A549 (cell line): ENCODE results near the gene HBQ1. TPM values are rescaled to one million over a fixed set of nuclear protein-coding genes. Genes with fewer than 3 reads are reported as not detected.

Experiments
- ATAC-seq, 2 experiments: fragments of 200-7000 bp in 1 of 2; fragments of >200 bp in 1 of 2; cut with Nextera tagmentation in 1 of 2; cut with Tn5 transposase in 1 of 2; 3 replicates each; pipeline versions ENCODE4 v1.8.0 to v1.9.1; 2018 to 2020; ENCODE audit warnings: mild to moderate bottlenecking in 1 of 2, moderate library complexity in 1 of 2
- CTCF ChIA-PET: fragments of 300-600 bp; sonication (Branson Sonifier 250); formaldehyde crosslinking; extraction: SDS; loops from one replicate; lab custom pipeline; 2021; ENCODE audit warnings: antibody characterized with exemption, inconsistent platforms; lab: Yijun Ruan, JAX
- POLR2A ChIA-PET: fragments of 350-600 bp; formaldehyde crosslinking; extraction: SDS; loops from one replicate; lab custom pipeline; 2021; ENCODE audit warnings: antibody characterized with exemption, inconsistent platforms; lab: Yijun Ruan, JAX
- DNase-seq, 2 experiments: peaks; one replicate each; pipeline versions ENCODE4 v3.0.0 to v3.0.0-alpha.2; 2011 to 2016; ENCODE audit warnings: low read depth in 1 of 2, low spot score in 1 of 2
- FAIRE-seq: peaks from 2 replicates; lab custom pipeline; 2011; peaks lifted over from hg19 to GRCh38; lab: Jason Lieb, UNC
- H3K27ac ChIP-seq, 2 experiments: fragments of >200 bp; sonication (Bioruptor Twin); formaldehyde crosslinking; 3 replicates each; pipeline ENCODE4 v1.5.1; 2016 to 2017
- H3K4me1 ChIP-seq: fragments of >200 bp; sonication (Bioruptor Twin); formaldehyde crosslinking; 3 replicates; pipeline ENCODE4 v1.6.1; 2016
- H3K4me2 ChIP-seq: fragments of >200 bp; sonication (Bioruptor Twin); formaldehyde crosslinking; 3 replicates; pipeline ENCODE4 v1.6.1; 2016
- H3K4me3 ChIP-seq: fragments of >200 bp; sonication (Bioruptor Twin); formaldehyde crosslinking; 3 replicates; pipeline ENCODE4 v1.5.1; 2016
- H3K9me3 ChIP-seq: fragments of >200 bp; sonication (Bioruptor Twin); formaldehyde crosslinking; 3 replicates; pipeline ENCODE4 v1.6.1; 2016
- BHLHE40 ChIP-seq: IDR thresholded peaks from 2 replicates; pipeline ENCODE4 v1.6.1; 2012; ENCODE audit warnings: low read depth, low read length, inconsistent platforms
- CBX2 ChIP-seq: fragments of 200-600 bp; sonication (generic); IDR thresholded peaks from 2 replicates; pipeline ENCODE4 v1.6.1; 2016; ENCODE audit warnings: low read depth, mild to moderate bottlenecking, borderline replicate concordance
- CEBPB ChIP-seq, 2 experiments: fragments of >200 bp in 1 of 2; sonication (Bioruptor Twin) in 1 of 2; formaldehyde crosslinking in 1 of 2; IDR thresholded peaks; 2 replicates each; pipeline ENCODE4 v1.6.1; 2012 to 2016
- CHD2 ChIP-seq: fragments of 150-350 bp; IDR thresholded peaks from 2 replicates; pipeline ENCODE4 v1.6.1; 2014; ENCODE audit warnings: low read length; ENCODE audit not compliant: partially characterized antibody
- EHMT2 ChIP-seq: fragments of 200-600 bp; sonication (generic); IDR thresholded peaks from 2 replicates; pipeline ENCODE4 v1.6.1; 2016; ENCODE audit warnings: antibody characterized with exemption, low read depth, mild to moderate bottlenecking, moderate library complexity
- HDAC2 ChIP-seq: fragments of 200-600 bp; sonication (generic); IDR thresholded peaks from 2 replicates; pipeline ENCODE4 v1.6.1; 2016
- HOXB13 ChIP-seq: fragments of 250-450 bp; sonication (Bioruptor Pico); IDR thresholded peaks from 2 replicates; pipeline ENCODE4 v1.5.0; 2020; ENCODE audit warnings: low read depth, mild to moderate bottlenecking, moderate library complexity
- JUN ChIP-seq, 2 experiments: fragments of >200 bp; sonication (Bioruptor Twin); formaldehyde crosslinking; IDR thresholded peaks; 2 replicates in 1 of 2; 3 replicates in 1 of 2; pipeline ENCODE4 v1.6.1; 2016 to 2017
- MAZ ChIP-seq: fragments of 150-350 bp; IDR thresholded peaks from 2 replicates; pipeline ENCODE4 v1.6.1; 2014; ENCODE audit warnings: antibody characterized with exemption, low read depth, low read length, borderline replicate concordance
- PHF8 ChIP-seq: fragments of 200-600 bp; sonication (generic); IDR thresholded peaks from 2 replicates; pipeline ENCODE4 v1.6.1; 2016; ENCODE audit warnings: low read depth, mild to moderate bottlenecking, antibody characterized with exemption, moderate library complexity, borderline replicate concordance
- POLR2A ChIP-seq: IDR thresholded peaks from 2 replicates; pipeline ENCODE4 v1.6.1; 2012; ENCODE audit warnings: mild to moderate bottlenecking, low read length
- RAD21 ChIP-seq, 2 experiments: fragments of >200 bp in 1 of 2; sonication (Bioruptor Twin) in 1 of 2; formaldehyde crosslinking in 1 of 2; IDR thresholded peaks in 1 of 2; conservative IDR thresholded peaks in 1 of 2; 2 replicates in 1 of 2; 3 replicates in 1 of 2; pipeline ENCODE4 v1.6.1; 2012 to 2018; ENCODE audit warnings: inconsistent platforms in 1 of 2
- RFX5 ChIP-seq: fragments of 450-650 bp; IDR thresholded peaks from 2 replicates; pipeline ENCODE4 v1.7.1; 2014; ENCODE audit warnings: antibody characterized with exemption, mild to moderate bottlenecking, moderate library complexity
- SMC3 ChIP-seq: fragments of >200 bp; sonication (Bioruptor Twin); formaldehyde crosslinking; IDR thresholded peaks from 3 replicates; pipeline ENCODE4 v1.6.1; 2018; ENCODE audit warnings: inconsistent platforms
- TFCP2L1 ChIP-seq: fragments of 250-450 bp; sonication (Bioruptor Pico); IDR thresholded peaks from 2 replicates; pipeline ENCODE4 v1.5.0; 2021; ENCODE audit warnings: mild to moderate bottlenecking
- WGBS: methylation state at CpG from one replicate; pipeline ENCODE4 v1.1.6; 2017; ENCODE audit errors: missing lambda C conversion rate; 5-methylcytosine and 5-hydroxymethylcytosine counted together
- polyA plus RNA-seq, 4 experiments: library from polyadenylated mRNA; depleted of rRNA in 3 of 4; stranded (reverse); fragments of >200 nt; fragmentation: RNase III in 1 of 4; extraction: RNeasy Plus Mini Kit Qiagen cat#74134 plus additional on column Dnase treatment in 1 of 4; gene quantifications; 2 replicates in 3 of 4; 3 replicates in 1 of 4; pipeline ENCODE4 v1.2.3, GENCODE V29; 2011 to 2017
- TF ChIP-seq, protein P1 (sequence below): IDR thresholded peaks from 2 replicates; pipeline ENCODE4 v1.6.1; 2012
- TF ChIP-seq, protein P2 (sequence below): fragments of 250-450 bp; sonication (Bioruptor Pico); IDR thresholded peaks from 2 replicates; pipeline ENCODE4 v1.5.0; 2021; ENCODE audit warnings: mild to moderate bottlenecking, moderate library complexity, borderline replicate concordance
- TF ChIP-seq, protein P3 (sequence below): fragments of 450-650 bp; IDR thresholded peaks from 2 replicates; pipeline ENCODE4 v1.6.1; 2014; ENCODE audit warnings: antibody characterized with exemption
- TF ChIP-seq, protein P4 (sequence below): fragments of >200 bp; sonication (Bioruptor Twin); formaldehyde crosslinking; IDR thresholded peaks from 3 replicates; pipeline ENCODE4 v1.5.1; 2016
- TF ChIP-seq, protein P5 (sequence below): fragments of 250-450 bp; sonication (Bioruptor Pico); IDR thresholded peaks from 2 replicates; pipeline ENCODE4 v1.5.0; 2020; ENCODE audit warnings: low read depth, mild to moderate bottlenecking, moderate library complexity
- TF ChIP-seq, protein P6 (sequence below): fragments of 200-600 bp; sonication (generic); IDR thresholded peaks from 2 replicates; pipeline ENCODE4 v1.6.1; 2016; ENCODE audit warnings: antibody characterized with exemption, mild to moderate bottlenecking, moderate library complexity

Gene HBQ1
- polyA plus RNA-seq, 2 of the 4 experiments (the other 2 are of a cell fraction), result 2.0 to 2.8 TPM

DNA sequence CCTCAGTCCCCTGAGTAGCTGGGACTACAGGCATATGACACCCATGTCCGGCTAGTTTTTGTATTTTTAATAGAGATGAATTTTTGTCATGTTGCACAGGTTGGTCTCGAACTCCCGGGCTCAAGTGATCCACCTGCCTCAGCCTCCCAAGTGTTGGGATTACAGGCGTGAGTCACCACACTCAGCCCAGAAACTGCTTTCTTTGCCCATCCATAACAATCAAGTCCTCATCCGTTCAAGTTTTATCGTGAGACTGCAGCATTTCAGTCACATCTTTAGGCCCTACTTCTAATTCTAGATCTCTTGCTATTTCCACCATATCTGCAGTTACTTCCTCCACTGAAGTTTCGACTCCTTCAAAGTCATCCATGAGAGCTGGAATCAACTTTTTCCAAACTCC lies 48.1 kb upstream of the HBQ1 start (continued):
- TF ChIP-seq, protein P1, sequence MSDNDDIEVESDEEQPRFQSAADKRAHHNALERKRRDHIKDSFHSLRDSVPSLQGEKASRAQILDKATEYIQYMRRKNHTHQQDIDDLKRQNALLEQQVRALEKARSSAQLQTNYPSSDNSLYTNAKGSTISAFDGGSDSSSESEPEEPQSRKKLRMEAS, result no peak
- TF ChIP-seq CBX2, result no peak

DNA sequence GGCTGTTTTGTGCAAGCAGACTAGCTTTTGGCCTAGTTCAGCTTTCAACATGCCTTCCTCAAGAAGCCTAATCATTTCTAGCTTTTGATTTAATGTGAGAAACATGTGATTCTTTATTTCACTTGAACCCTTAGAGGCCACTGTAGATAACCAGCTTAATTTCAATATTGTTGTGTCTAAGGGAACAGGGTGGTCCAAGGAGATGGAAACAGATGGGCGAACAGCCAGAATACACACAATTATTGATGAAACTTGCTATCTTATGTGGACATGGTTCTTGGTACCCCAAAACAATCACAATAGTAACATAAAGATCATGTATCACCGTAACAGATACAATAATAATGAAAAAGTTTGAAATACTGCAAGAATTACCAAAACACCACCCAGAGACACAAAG lies 46.5 kb upstream of the HBQ1 start:
- Histone ChIP-seq H3K4me3 (no peak overlapping the region), H3K4me2 (no peak overlapping the region), H3K27ac (no peak overlapping the region), H3K4me1 (0 out of 3 replicates have a peak, but pooled peaks cover 4% of the 10 kb centered on the region), H3K9me3 (no peaks in the 10 kb centered on the region)
- no peak for ATAC-seq
- no peak for FAIRE-seq
- POLR2A ChIA-PET, result no interaction called here
- CTCF ChIA-PET, result interaction anchor here (1.3 to 4.1 kb wide), 8 partner anchors 9 to 228 kb away, joined by 3 to 17 read pairs (median 12); partner anchors contain the start of gene HBQ1
- WGBS, result 95% methylated on average over 2 of the region's 2 CpGs
- DNase-seq, result no peak
- no peak for TF ChIP-seq RFX5
- no peak for TF ChIP-seq TFCP2L1 (CRISPR knock-in tag)
- no peak for TF ChIP-seq PHF8
- TF ChIP-seq JUN (IDR thresholded peaks at IDR 0.05), result no peak
- no peak for TF ChIP-seq CHD2
- TF ChIP-seq MAZ, result no peak
- TF ChIP-seq RAD21 (conservative IDR thresholded peaks at IDR 0.05 in 1 of 2, IDR thresholded peaks at IDR 0.05 in 1 of 2), result no peak
- no peak for TF ChIP-seq EHMT2
- TF ChIP-seq, protein P2, sequence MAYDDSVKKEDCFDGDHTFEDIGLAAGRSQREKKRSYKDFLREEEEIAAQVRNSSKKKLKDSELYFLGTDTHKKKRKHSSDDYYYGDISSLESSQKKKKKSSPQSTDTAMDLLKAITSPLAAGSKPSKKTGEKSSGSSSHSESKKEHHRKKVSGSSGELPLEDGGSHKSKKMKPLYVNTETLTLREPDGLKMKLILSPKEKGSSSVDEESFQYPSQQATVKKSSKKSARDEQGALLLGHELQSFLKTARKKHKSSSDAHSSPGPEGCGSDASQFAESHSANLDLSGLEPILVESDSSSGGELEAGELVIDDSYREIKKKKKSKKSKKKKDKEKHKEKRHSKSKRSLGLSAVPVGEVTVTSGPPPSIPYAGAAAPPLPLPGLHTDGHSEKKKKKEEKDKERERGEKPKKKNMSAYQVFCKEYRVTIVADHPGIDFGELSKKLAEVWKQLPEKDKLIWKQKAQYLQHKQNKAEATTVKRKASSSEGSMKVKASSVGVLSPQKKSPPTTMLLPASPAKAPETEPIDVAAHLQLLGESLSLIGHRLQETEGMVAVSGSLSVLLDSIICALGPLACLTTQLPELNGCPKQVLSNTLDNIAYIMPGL, result no peak
- no peak for TF ChIP-seq HDAC2
- TF ChIP-seq, protein P1, result no peak
- TF ChIP-seq BHLHE40, result no peak
- TF ChIP-seq, protein P3, sequence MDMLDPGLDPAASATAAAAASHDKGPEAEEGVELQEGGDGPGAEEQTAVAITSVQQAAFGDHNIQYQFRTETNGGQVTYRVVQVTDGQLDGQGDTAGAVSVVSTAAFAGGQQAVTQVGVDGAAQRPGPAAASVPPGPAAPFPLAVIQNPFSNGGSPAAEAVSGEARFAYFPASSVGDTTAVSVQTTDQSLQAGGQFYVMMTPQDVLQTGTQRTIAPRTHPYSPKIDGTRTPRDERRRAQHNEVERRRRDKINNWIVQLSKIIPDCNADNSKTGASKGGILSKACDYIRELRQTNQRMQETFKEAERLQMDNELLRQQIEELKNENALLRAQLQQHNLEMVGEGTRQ, result no peak
- no peak for TF ChIP-seq CEBPB (IDR thresholded peaks at IDR 0.05)
- TF ChIP-seq HOXB13 (CRISPR knock-in tag), result no peak
- TF ChIP-seq SMC3, result no peak
- TF ChIP-seq, protein P4, sequence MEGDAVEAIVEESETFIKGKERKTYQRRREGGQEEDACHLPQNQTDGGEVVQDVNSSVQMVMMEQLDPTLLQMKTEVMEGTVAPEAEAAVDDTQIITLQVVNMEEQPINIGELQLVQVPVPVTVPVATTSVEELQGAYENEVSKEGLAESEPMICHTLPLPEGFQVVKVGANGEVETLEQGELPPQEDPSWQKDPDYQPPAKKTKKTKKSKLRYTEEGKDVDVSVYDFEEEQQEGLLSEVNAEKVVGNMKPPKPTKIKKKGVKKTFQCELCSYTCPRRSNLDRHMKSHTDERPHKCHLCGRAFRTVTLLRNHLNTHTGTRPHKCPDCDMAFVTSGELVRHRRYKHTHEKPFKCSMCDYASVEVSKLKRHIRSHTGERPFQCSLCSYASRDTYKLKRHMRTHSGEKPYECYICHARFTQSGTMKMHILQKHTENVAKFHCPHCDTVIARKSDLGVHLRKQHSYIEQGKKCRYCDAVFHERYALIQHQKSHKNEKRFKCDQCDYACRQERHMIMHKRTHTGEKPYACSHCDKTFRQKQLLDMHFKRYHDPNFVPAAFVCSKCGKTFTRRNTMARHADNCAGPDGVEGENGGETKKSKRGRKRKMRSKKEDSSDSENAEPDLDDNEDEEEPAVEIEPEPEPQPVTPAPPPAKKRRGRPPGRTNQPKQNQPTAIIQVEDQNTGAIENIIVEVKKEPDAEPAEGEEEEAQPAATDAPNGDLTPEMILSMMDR, result no peak
- TF ChIP-seq, all 56 proteins: peak for 0

DNA sequence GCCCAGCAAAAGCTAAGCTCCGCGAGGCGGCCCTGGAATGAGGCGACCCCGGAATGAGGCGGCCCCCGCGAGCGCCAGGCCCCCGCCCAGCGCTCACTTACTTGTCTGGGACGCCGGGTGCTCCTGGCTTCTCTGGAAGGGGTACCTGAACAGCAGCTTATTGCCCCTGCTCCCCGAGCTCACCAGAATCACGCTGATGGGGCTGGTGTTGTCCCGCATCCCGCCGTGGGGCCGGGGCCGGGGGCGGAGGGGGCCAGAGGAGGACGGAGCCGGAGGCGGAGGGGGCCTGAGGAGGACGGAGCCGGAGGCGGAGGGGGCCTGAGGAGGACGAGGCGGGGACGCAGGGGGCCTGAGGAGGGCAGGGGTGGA lies 42.2 kb upstream of the HBQ1 start:
- CTCF ChIA-PET, result interaction anchor here (1.0 to 1.6 kb wide), 3 partner anchors 13 to 20 kb away, joined by 3 to 9 read pairs (median 4); no protein-coding TSS in a partner anchor
- POLR2A ChIA-PET, result interaction anchor here (0.8 kb wide), 1 partner anchor 21 kb away, joined by 3 read pairs; no protein-coding TSS in a partner anchor
- peak in 1 of 2 experiments; percentile 47 for DNase-seq

More for the DNA sequence above, 42.2 kb upstream of the HBQ1 start:
- Histone ChIP-seq H3K4me3 (peak overlapping the region; percentile 88), H3K9me3 (no peaks in the 10 kb centered on the region), H3K27ac (peak overlapping the region; percentile 88 to 93), H3K4me2 (peak overlapping the region; percentile 76), H3K4me1 (0 out of 3 replicates have a peak, but pooled peaks cover 4% of the 10 kb centered on the region)
- FAIRE-seq (no peak), ATAC-seq (peak; percentile 67 to 75; a peak in 5 of 6 replicates)
- 0% methylated on average over 11 of the region's 30 CpGs for WGBS
- TF ChIP-seq POLR2A, result no peak
- TF ChIP-seq, protein P5, sequence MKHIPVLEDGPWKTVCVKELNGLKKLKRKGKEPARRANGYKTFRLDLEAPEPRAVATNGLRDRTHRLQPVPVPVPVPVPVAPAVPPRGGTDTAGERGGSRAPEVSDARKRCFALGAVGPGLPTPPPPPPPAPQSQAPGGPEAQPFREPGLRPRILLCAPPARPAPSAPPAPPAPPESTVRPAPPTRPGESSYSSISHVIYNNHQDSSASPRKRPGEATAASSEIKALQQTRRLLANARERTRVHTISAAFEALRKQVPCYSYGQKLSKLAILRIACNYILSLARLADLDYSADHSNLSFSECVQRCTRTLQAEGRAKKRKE (CRISPR knock-in tag), result no peak
- TF ChIP-seq, protein P6, sequence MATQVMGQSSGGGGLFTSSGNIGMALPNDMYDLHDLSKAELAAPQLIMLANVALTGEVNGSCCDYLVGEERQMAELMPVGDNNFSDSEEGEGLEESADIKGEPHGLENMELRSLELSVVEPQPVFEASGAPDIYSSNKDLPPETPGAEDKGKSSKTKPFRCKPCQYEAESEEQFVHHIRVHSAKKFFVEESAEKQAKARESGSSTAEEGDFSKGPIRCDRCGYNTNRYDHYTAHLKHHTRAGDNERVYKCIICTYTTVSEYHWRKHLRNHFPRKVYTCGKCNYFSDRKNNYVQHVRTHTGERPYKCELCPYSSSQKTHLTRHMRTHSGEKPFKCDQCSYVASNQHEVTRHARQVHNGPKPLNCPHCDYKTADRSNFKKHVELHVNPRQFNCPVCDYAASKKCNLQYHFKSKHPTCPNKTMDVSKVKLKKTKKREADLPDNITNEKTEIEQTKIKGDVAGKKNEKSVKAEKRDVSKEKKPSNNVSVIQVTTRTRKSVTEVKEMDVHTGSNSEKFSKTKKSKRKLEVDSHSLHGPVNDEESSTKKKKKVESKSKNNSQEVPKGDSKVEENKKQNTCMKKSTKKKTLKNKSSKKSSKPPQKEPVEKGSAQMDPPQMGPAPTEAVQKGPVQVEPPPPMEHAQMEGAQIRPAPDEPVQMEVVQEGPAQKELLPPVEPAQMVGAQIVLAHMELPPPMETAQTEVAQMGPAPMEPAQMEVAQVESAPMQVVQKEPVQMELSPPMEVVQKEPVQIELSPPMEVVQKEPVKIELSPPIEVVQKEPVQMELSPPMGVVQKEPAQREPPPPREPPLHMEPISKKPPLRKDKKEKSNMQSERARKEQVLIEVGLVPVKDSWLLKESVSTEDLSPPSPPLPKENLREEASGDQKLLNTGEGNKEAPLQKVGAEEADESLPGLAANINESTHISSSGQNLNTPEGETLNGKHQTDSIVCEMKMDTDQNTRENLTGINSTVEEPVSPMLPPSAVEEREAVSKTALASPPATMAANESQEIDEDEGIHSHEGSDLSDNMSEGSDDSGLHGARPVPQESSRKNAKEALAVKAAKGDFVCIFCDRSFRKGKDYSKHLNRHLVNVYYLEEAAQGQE, result 0 out of 2 replicates have a peak, but pooled peaks have one; percentile 23
